B cell (primary cell): Measurements from ENCODE around the gene PEAK1. TPM values are rescaled to one million over a fixed set of nuclear protein-coding genes. Genes with fewer than 3 reads are reported as not detected.

Experiments
- ATAC-seq: fragments of 200-7000 bp; cut with Tn5 transposase; one replicate; pipeline ENCODE4 v1.10.0; 2021; ENCODE audit warnings: low read depth, mild to moderate bottlenecking, moderate number of reproducible peaks, moderate library complexity
- CTCF ChIA-PET: fragments of 350-600 bp; sonication (Branson Sonifier 250); formaldehyde crosslinking; loops from one replicate; lab custom pipeline; 2021; ENCODE audit warnings: antibody characterized with exemption, inconsistent platforms; lab: Charles Lee
- POLR2A ChIA-PET: fragments of 350-600 bp; sonication (Branson Sonifier 250); formaldehyde crosslinking; loops from one replicate; lab custom pipeline; 2021; ENCODE audit warnings: antibody characterized with exemption; lab: Charles Lee
- DNase-seq: peaks from one replicate; pipeline ENCODE4 v3.0.0; 2013
- H2AFZ ChIP-seq: 2 replicates; pipeline ENCODE4 v1.6.1; 2012; ENCODE audit warnings: mild to moderate bottlenecking, low read depth, low read length; ENCODE audit not compliant: insufficient read depth, poor library complexity, severe bottlenecking
- H3K27ac ChIP-seq, 2 donors: 1 replicate in 1 of 2; 2 replicates in 1 of 2; pipeline ENCODE4 v1.5.1; 2012 to 2013; ENCODE audit warnings: low read length in 2 of 2, mild to moderate bottlenecking in 2 of 2, moderate library complexity in 1 of 2
- H3K27me3 ChIP-seq, 4 experiments: fragments of 200-600 bp in 1 of 4; sonication (generic) in 1 of 4; replicated peaks in 1 of 4; 1 replicate in 2 of 4; 2 replicates in 2 of 4; pipeline versions ENCODE4 v1.6.1 to v1.7.0; 2013 to 2016; ENCODE audit warnings: low read length in 3 of 4, mild to moderate bottlenecking in 2 of 4, mixed read lengths in 1 of 4, moderate library complexity in 1 of 4; ENCODE audit not compliant: insufficient read depth in 4 of 4, control insufficient read depth in 3 of 4; ENCODE audit errors: control extremely low read depth in 1 of 4
- H3K36me3 ChIP-seq, 2 experiments: replicated peaks in 1 of 2; 1 replicate in 1 of 2; 2 replicates in 1 of 2; pipeline versions ENCODE4 v1.6.1 to v1.7.1; 2013; ENCODE audit warnings: low read length in 1 of 2; ENCODE audit not compliant: insufficient read depth in 2 of 2, control insufficient read depth in 1 of 2; ENCODE audit errors: control extremely low read depth in 1 of 2, extremely low read depth in 1 of 2
- H3K4me1 ChIP-seq, 2 donors: fragments of 200-600 bp in 1 of 2; sonication (generic) in 1 of 2; 1 replicate in 1 of 2; 2 replicates in 1 of 2; pipeline versions ENCODE4 v1.5.1 to v1.6.1; 2013 to 2017; ENCODE audit warnings: low read length in 2 of 2; ENCODE audit not compliant: control insufficient read depth in 2 of 2, insufficient read depth in 2 of 2
- H3K4me2 ChIP-seq: replicated peaks from 2 replicates; pipeline ENCODE3; 2012; ENCODE audit warnings: mild to moderate bottlenecking, low read depth, low read length; ENCODE audit not compliant: poor library complexity, severe bottlenecking
- H3K4me3 ChIP-seq, 5 experiments: fragments of 200-600 bp in 1 of 5; sonication (generic) in 1 of 5; 1 replicate in 3 of 5; 2 replicates in 2 of 5; pipeline versions ENCODE4 v1.5.1 to v1.7.0; 2011 to 2016; ENCODE audit warnings: low read length in 4 of 5, mild to moderate bottlenecking in 4 of 5, low read depth in 2 of 5, control low read depth in 1 of 5, moderate library complexity in 1 of 5; ENCODE audit not compliant: insufficient read depth in 1 of 5; ENCODE audit errors: control extremely low read depth in 1 of 5, extremely low read depth in 1 of 5
- H3K79me2 ChIP-seq: fragments of 200-600 bp; sonication (generic); one replicate; pipeline ENCODE4 v1.6.0; 2016; ENCODE audit warnings: low read length; ENCODE audit not compliant: control insufficient read depth, insufficient read depth
- H3K9ac ChIP-seq: fragments of 200-600 bp; sonication (generic); 2 replicates; pipeline ENCODE4 v1.6.1; 2017; ENCODE audit warnings: mild to moderate bottlenecking, low read length, moderate library complexity
- H3K9me3 ChIP-seq, 3 donors: one replicate each; pipeline versions ENCODE4 v1.6.1 to v1.7.1; 2013; ENCODE audit warnings: low read length in 2 of 3; ENCODE audit not compliant: control insufficient read depth in 2 of 3, insufficient read depth in 1 of 3; ENCODE audit errors: control extremely low read depth in 1 of 3
- H4K20me1 ChIP-seq: 2 replicates; pipeline ENCODE4 v1.6.0; 2012; ENCODE audit warnings: mild to moderate bottlenecking, low read length; ENCODE audit not compliant: insufficient read depth, control insufficient read depth, poor library complexity, severe bottlenecking
- H3K27ac Mint-ChIP-seq: one replicate; pipeline ENCODE4 v1.8.0; 2021; ENCODE audit warnings: mixed read lengths
- H3K27me3 Mint-ChIP-seq: one replicate; pipeline ENCODE4 v1.8.0; 2021; ENCODE audit warnings: mixed read lengths
- H3K4me1 Mint-ChIP-seq: one replicate; pipeline ENCODE4 v1.8.0; 2021; ENCODE audit warnings: mixed read lengths
- H3K4me3 Mint-ChIP-seq: one replicate; pipeline ENCODE4 v1.8.0; 2021; ENCODE audit warnings: mixed read lengths
- H3K9me3 Mint-ChIP-seq: one replicate; pipeline ENCODE4 v1.8.0; 2022; ENCODE audit warnings: mixed read lengths; ENCODE audit not compliant: insufficient read depth
- CTCF ChIP-seq: fragments of 200-600 bp; IDR thresholded peaks from one replicate; pipeline ENCODE4 v1.8.0; 2022; ENCODE audit warnings: antibody characterized with exemption, mild to moderate bottlenecking
- EZH2 ChIP-seq: IDR thresholded peaks from 2 replicates; pipeline ENCODE4 v1.6.1; 2012; ENCODE audit warnings: borderline replicate concordance, low read depth, mild to moderate bottlenecking, moderate library complexity, low read length; ENCODE audit not compliant: insufficient read depth, poor library complexity, severe bottlenecking
- WGBS: methylation state at CpG from one replicate; pipeline ENCODE4 v1.1.5; 2013; ENCODE audit warnings: missing lambda C conversion rate; ENCODE audit not compliant: insufficient coverage; 5-methylcytosine and 5-hydroxymethylcytosine counted together
- intact Hi-C: fragments of 100-400 bp; cut with micrococcal nuclease; formaldehyde crosslinking; loops from one replicate; pipeline ENCODE4 v1.10.0; 2022
- polyA plus RNA-seq: library from polyadenylated mRNA; depleted of rRNA; stranded (reverse); fragments of >200 nt; gene quantifications from 2 replicates; pipeline ENCODE4 v1.2.3, GENCODE V29; 2012
- total RNA-seq, 2 donors: library from RNA; stranded (reverse); fragments of 120-200 nt in 1 of 2; gene quantifications; 1 replicate in 1 of 2; 2 replicates in 1 of 2; pipeline versions ENCODE4 v1.2.3 to v1.2.4, GENCODE V29; 2013 to 2022

The PEAK1 gene
- total and polyA plus RNA-seq, 2 donors (not counting 1 experiment from before 2014, with no cell fraction given): 13.4 to 38.0 TPM

- no peak overlapping the region for H3K4me3 Mint-ChIP-seq
- Histone ChIP-seq H3K4me3 (no peak overlapping the region), H2AFZ (no peak overlapping the region), H3K4me2 (no peak overlapping the region), H3K27ac (no peak overlapping the region), H3K4me1 (peaks cover 10 to 11% of the 10 kb centered on the region in 2 donors), H3K9ac (no peak overlapping the region), H4K20me1 (no peaks in the 10 kb centered on the region), H3K9me3 (no peaks in the 10 kb centered on the region), H3K36me3 (peaks cover 0 to 3% of the 10 kb centered on the region in 2 experiments), H3K79me2 (peaks cover 82% of the 10 kb centered on the region), H3K27me3 (no peaks in the 10 kb centered on the region)
- H3K27ac Mint-ChIP-seq: no peak overlapping the region
- 79% methylated on average over 4 of the region's 4 CpGs for WGBS
- intact Hi-C loops: no loop called here
- no peak for ATAC-seq
- no peaks in the 10 kb centered on the region for H3K9me3 Mint-ChIP-seq
- ChIA-PET CTCF (no interaction called here), POLR2A (no interaction called here)
- no peak for DNase-seq
- H3K27me3 Mint-ChIP-seq: no peaks in the 10 kb centered on the region
- H3K4me1 Mint-ChIP-seq: peaks cover 40% of the 10 kb centered on the region
- TF ChIP-seq EZH2 (no peak), CTCF (no peak)
Observed at GRCh38 chr15:77415450-77416147, 4.3 kb downstream of the PEAK1 start.

GRCh38 chr15:77414789-77415442, 5.0 kb downstream of the PEAK1 start:
- TF ChIP-seq CTCF: no peak
- no peak for TF ChIP-seq EZH2
- POLR2A ChIA-PET: no interaction called here
- H3K4me3 ChIP-seq: no peak overlapping the region
- peaks cover 0 to 3% of the 10 kb centered on the region in 2 experiments for H3K36me3 ChIP-seq
- no peak overlapping the region for H3K4me2 ChIP-seq
- no peak overlapping the region for H2AFZ ChIP-seq
- Mint-ChIP-seq H3K4me1 (peaks cover 43% of the 10 kb centered on the region), H3K9me3 (no peaks in the 10 kb centered on the region), H3K27me3 (no peaks in the 10 kb centered on the region), H3K27ac (peak overlapping the region; percentile 27), H3K4me3 (no peak overlapping the region)
- no peak for ATAC-seq
- CTCF ChIA-PET: no interaction called here
- H4K20me1 ChIP-seq: no peaks in the 10 kb centered on the region
- H3K79me2 ChIP-seq: peaks cover 88% of the 10 kb centered on the region
- H3K27ac ChIP-seq: no peak overlapping the region
- whole genome bisulfite sequencing: 90% methylated on average over 1 of the region's 2 CpGs
- no peak for DNase-seq
- no peaks in the 10 kb centered on the region for H3K9me3 ChIP-seq
- no peak overlapping the region for H3K9ac ChIP-seq
- H3K4me1 ChIP-seq: peaks cover 17 to 18% of the 10 kb centered on the region in 2 donors
- H3K27me3 ChIP-seq: no peaks in the 10 kb centered on the region
- intact Hi-C loops: no loop called here
